ENCODE results near the gene KCNAB1. TPM values are rescaled to one million over a fixed set of nuclear protein-coding genes. Genes with fewer than 3 reads are reported as not detected.

The KCNAB1 gene
- polyA plus RNA-seq, 1 donor = 2.5 TPM

Other genes with a start within 250 kb of the KCNAB1 start
- gene GMPS, start 249.9 kb upstream of the KCNAB1 start, polyA plus RNA-seq = 42.2 TPM

All from large intestine (tissue), 1 donor.